SKM-1 (cell line): ENCODE data around the gene MAN2B2.
"Not testable (repeated sequence)": the region's sequence is repeated elsewhere in the genome, so short reads cannot be mapped to it uniquely, and the experiment has no call there.

Source experiments
- DNase-seq: peaks from one replicate; lab custom pipeline; 2025; ENCODE audit not compliant: unreplicated experiment; lab: John Stamatoyannopoulos, UW

The MAN2B2 gene

DNA sequence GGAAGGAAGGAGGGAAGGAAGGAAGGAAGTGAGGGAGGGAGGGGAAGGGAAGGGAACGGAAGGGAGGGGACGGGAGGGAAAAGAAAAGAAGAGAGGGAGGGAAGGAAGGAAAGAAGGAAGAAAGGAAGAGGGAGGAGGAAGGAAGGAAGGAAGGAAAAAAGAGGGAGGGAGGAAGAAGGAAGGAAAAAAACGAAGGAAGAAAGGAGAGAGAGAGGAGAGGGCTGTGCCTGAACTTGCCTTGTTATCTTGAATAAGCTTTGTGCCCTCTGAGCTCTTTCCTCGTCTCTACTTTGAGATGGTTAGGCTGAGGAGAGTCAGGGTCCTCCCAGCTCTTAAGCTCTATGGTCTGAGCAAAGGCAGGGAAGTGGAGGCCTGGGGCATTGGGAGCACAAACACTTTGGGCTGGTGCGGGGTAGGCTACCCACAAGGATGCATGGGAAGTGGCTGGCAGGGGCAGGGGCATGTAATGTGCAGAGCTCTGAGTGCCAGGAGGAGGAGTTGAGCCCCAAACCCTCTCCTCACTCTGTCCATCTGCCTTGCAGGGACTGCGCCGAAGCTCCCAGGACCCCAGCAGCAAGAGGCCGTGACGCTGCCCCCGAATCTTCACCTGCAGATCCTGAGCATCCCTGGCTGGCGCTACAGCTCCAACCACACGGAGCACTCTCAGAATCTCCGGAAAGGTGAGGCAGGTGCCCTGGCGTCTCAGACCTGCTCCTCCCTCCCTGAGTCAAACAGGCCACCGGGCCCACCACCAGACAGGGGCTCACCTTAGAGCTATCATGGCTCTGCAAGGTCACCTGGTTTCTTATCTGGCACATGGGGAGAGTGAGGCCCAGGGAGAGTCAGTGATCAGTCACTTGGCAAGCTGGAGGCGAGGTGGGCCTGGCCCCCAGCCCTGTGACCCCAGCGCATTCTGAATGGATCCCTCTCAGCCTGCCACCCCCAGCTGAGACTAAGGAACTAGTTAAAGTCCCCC lies 39.0 kb downstream of the MAN2B2 start:
- no peak for DNase-seq

DNA sequence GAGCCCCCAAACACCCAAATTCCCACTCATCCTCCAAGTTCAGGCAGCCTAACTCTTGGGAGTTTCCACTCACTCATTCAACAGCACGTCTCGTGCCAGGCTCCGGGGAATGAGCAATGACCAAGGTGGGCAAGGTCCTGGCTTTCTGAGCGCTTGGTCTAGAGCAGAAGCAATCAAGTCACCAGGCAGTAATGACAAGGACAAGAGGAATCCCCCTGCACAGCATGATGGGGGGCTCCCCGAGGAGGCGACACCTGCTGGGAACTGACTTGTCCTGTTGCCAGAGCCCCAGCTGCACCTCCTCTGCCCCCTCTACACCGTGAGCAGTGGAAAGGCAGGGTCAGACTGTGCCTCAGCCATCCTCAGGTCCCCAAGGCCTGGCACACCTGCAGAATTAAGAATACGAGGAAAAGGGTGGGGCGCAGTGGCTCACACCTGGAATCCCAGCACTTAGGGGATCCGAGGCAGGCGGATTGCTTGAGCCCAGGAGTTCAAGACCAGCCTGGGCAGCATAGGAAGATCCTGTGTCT lies 39.8 kb downstream of the MAN2B2 start:
- DNase-seq: no peak

DNA sequence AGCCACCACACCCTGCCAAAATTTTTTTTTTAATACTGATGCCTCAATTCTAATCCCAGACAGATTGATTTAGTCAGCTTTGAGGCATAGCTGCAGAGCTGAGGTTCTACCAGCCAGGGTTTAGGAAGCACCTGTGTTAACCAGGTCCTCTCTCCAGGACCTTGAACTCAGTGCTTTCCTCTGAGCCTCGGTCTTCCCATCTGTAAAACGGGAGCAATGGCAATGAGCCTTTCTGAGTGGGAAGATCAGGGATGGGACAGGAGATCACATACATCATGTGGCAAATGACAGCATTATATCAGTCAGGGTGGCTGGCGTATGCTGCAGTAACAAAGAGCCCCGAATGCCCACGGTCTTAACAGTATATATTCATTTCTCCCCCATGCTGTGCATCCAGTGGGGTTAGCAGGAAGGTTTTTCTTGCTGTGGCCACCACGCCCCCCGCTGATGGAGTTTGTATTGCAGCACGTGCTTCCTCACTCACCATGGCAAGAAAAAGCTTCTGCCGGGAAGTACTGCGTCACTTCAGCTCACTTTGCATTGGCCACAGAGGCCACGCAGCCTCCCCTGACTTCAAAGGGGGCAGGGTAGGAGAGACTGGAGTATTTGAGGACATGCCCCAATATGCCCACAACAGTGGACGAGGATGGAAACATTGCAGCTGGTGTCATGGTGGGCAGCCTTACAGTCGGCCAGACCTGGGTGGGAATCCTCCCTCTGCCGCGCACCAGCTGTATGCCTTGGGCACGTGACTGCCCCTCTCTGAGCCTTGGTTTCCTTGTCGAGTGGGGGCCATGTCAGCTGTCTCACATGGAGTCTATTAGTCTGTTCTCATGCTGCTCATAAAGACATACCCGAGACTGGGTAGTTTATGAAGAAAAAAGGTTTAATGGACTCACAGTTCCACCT lies 41.4 kb downstream of the MAN2B2 start:
- no peak for DNase-seq

DNA sequence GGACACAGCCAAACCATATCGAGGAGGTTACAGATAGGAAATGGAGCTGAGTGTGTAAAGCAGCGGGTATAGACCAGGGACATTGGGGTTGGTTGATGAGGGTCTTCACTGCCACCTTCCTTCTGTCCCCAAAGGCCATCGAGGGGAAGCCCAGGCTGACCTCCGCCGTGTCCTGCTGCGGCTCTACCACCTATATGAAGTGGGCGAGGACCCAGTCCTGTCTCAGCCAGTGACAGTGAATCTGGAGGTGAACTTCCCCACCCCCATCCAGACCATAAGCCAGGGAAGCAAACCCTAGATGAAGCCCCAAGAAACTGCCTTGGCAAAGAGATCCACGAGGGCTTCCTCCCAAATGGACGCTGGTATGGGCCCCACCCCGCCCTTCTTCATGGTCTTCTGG lies 42.3 kb downstream of the MAN2B2 start:
- no peak for DNase-seq

- no peak for DNase-seq
Observed at GRCh38 chr4:6618386-6619115, 43.6 kb downstream of the MAN2B2 start.

DNA sequence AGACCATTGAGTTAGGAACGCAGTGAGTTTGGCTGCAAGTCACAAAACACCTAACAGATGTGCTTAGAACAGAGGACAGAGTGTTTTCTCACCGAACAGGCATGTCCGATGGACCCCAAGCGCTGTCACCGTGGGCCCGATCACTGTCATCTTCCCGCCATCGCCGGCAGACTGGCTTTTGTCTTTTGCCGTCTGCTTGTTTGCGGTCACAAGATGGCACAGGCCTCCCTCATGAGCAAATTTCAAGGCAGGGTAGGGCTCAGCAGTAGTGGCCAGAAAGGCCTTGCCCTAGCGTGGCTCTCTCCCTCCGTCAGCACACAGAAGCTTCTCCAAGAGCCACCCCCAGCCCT lies 44.1 kb downstream of the MAN2B2 start:
- no peak for DNase-seq

DNA sequence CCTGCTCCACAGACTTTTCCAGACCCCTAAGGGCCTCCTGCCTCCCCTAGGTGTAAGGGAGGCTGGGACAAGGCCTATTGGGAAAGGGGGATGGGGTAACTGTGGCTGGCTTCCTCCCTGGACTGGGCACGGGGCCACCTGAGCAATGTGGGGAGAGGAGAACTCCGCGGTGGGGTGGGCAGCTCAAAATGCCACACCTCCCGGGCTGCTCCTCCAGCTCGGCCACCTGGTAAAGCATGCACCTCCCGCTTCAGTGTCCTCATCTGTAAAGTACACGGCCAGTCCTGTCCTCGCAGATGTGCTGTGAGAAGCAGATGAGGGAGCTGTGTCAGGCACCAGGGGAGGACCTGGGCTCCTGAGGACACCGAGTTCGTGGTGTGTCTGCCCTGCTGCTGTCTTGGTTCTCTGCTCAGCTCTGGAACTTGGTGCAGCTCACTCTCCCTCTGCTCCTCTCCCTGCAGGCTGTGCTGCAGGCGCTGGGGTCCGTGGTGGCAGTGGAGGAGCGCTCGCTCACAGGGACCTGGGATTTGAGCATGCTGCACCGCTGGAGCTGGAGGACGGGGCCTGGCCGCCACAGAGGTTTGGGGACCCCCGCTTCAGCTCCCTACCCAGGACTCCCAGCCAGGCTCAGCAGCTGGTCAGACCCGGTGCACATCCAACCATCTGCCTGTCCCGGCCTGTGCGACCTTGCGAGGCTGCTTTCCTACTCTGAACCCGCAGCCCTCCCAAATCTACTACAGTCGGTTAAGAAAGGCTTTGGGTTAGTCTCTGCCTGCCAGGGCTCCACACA lies 44.7 kb downstream of the MAN2B2 start:
- DNase-seq: no peak

DNA sequence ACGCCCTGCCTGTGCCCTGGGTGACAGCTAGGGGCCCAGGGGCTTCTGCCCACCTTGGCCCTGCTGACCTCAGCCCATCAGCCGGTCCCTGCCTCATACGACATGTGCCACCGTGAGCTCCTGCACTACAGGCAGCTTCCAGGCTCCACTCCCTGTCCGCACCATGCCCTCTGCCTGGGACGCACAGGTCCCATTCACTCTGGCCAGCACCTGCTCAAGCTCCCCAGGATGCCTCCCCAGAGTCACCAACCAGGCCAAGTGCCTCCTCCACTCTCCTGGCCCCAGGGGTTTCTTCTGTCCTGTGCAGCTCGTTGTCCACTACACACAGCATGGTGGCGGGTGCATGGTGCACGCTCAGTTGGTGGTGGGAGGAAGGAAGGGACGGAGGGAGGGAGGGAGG lies 45.3 kb downstream of the MAN2B2 start:
- DNase-seq: no peak

GRCh38 chr4:6620891-6621555 lies 46.0 kb downstream of the MAN2B2 start:
- no peak for DNase-seq

GRCh38 chr4:6621556-6621927 lies 46.6 kb downstream of the MAN2B2 start:
- DNase-seq: no peak

DNA sequence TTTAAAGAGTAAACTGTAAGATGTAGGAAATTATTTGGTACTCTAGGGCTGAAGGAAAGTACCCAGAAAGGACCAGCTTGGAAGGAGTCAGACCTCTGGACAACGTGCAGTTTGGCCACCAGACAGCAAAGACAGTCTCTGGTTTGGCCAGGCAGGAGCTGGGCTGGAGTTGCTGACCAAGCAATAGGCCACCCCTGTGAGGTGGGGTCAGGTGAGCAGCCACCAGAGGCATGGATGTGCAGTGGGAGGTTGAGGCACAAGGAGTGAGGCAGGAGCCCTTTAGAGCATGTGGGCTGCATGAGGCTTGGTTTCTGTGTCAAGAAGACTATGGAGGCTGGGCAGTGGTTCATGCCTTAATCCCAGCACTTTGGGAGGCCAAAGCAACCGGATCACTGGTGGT lies 47.8 kb downstream of the MAN2B2 start:
- no peak for DNase-seq

DNA sequence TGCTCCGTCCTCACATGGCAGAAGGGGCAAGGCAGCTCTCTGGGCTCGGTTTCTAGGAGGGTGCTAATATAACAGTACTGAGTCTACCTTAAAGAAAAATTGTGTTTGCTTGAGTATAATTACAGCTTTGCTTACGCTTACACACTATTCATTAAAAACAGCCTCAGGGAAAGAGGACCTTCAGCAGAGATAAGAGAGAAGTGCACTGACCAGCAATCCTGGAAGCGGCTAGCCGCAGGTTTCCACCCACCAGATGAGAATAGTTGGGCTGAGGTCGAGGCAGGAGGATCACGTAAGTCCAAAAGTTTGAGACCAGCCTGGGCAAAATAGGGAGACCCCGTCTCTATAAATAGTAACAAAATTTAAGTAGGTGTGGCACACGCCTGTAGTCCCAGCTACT lies 50.3 kb downstream of the MAN2B2 start:
- DNase-seq: no peak

DNA sequence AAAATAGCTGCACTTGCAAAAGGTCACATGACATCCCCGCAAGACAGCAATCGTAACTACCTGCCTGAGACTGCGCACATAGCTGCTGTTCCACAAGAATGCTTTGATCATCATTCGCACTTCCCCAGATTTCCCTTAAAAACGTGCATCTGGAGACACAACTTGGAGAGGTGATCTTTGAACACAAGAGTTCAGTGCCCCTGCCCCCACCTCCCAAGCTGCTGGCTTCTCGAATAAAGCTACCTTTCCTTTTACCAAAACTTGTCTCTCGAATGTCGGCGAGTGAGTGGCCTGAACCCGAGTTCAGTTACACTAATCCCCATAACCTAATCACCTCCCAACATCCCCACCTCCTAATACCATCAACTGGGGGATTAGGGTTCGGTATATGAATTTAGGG lies 51.1 kb downstream of the MAN2B2 start:
- no peak for DNase-seq

- no peak for DNase-seq
Observed at GRCh38 chr4:6627832-6628231, 52.8 kb downstream of the MAN2B2 start.

DNA sequence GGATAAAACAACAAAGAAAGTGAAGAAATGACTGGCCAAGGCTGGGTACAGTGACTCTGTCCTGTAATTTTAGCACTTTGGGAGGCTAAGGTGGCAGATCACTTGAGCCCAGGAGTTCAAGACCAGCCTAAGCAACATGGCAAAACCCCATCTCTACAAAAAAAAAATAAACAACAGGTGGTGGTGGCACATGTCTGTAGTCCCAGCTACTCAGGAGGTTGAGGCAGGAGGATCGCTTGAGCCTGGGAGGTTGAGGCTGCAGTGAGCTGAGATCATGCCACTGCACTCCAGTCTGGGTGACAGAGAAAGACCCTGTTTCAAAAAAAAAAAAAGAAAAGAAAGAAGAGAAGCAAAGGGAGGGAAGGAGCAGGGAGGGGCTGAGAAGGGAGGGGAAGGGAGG lies 53.5 kb downstream of the MAN2B2 start:
- DNase-seq: not testable (repeated sequence)

GRCh38 chr4:6632125-6632524 lies 57.1 kb downstream of the MAN2B2 start:
- no peak for DNase-seq

- peak; percentile 93 for DNase-seq
Observed at GRCh38 chr4:6633091-6633906, 58.3 kb downstream of the MAN2B2 start.

DNA sequence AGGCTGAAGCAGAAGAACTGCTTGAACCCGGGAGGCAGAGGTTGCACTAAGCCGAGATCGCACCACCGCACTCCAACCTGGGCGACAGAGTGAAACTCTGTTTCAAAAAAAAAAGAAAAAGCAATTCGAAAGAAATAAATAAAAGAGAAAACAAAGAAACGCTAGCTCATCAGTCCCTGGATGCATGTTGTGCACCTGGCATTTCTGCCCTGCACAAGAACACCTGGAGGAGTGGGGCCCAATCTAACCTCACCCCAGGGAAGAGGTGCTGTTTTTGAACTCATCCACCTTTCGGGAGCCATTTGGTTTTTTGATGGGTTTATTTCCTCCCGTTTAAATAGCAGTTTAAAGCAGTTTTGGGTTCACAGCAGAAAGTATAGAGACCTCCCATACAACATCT lies 59.8 kb downstream of the MAN2B2 start:
- no peak for DNase-seq

GRCh38 chr4:6639137-6639680 lies 64.2 kb downstream of the MAN2B2 start:
- DNase-seq: no peak
